ENCODE data around the gene PLEKHN1. TPM values are rescaled to one million over a fixed set of nuclear protein-coding genes. Genes with fewer than 3 reads are reported as not detected.

The PLEKHN1 gene
- polyA plus RNA-seq, 1 of the 3 experiments (the other 2 are of a cell fraction), result not detected

DNA sequence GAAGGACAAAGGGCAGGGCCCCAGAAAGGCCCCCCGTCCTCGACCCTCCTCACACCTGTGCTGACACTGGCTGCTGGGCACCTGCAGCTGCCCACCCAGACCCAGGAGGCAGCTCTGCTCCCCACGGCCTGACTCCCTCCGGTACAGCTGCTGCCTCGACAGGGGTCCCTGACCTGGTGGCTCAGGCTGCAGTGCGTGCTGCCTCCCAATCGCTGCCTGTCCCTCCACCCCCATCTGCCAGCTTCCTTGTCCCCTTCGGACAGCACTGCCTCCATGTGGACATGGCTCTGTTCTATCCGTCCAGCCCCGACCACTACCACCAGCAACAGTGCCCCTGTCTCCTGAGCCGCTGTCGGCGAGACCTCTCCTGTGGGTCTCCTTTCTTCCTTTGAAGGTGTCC lies 11.4 kb upstream of the PLEKHN1 start:
- Histone ChIP-seq H3K27me3 (ENCODE audit: insufficient read depth) (no peaks in the 10 kb centered on the region), H3K4me2 (no peak overlapping the region), H3K36me3 (replicated peaks in 1 of 2; ENCODE audit: control insufficient read depth in 1 of 2, insufficient read depth in 2 of 2, low read length in 1 of 2) (peaks cover 0 to 70% of the 10 kb centered on the region in 2 experiments), H2AFZ (ENCODE audit: low read depth) (no peak overlapping the region), H4K20me1 (ENCODE audit: insufficient read depth) (0 out of 2 replicates have a peak, but pooled peaks cover 9% of the 10 kb centered on the region), H3K9ac (no peak overlapping the region), H3K4me1 (ENCODE audit: control insufficient read depth in 1 of 2, insufficient read depth in 2 of 2, low read depth in 1 of 2, low read length in 1 of 2) (peaks cover 4 to 9% of the 10 kb centered on the region in 2 experiments; a peak in 2 of 4 replicates), H3F3A (replicated peaks; ENCODE audit: insufficient read depth) (no peaks in the 10 kb centered on the region), H3K9me2 (no peaks in the 10 kb centered on the region), H3K27ac (ENCODE audit: low read depth in 2 of 2, low read length in 1 of 2) (no peak overlapping the region), H3K79me2 (ENCODE audit: insufficient read depth) (peaks cover 21% of the 10 kb centered on the region), H3K9me3 (no peaks in the 10 kb centered on the region), H3K4me3 (ENCODE audit: low read depth in 2 of 2, low read length in 1 of 2) (no peak overlapping the region)
- WGBS (ENCODE audit: low lambda C conversion rate), result 93% methylated on average over 10 of the region's 13 CpGs
- TF ChIP-seq NFIC (IDR thresholded peaks at IDR 0.05; ENCODE audit: borderline replicate concordance), result no peak
- no peak for TF ChIP-seq MXI1 (IDR thresholded peaks at IDR 0.05; ENCODE audit: low read depth, low read length)
- TF ChIP-seq, protein P1, sequence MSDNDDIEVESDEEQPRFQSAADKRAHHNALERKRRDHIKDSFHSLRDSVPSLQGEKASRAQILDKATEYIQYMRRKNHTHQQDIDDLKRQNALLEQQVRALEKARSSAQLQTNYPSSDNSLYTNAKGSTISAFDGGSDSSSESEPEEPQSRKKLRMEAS (IDR thresholded peaks at IDR 0.05; ENCODE audit: low read depth), result no peak
- no peak for TF ChIP-seq TAF1 (IDR thresholded peaks at IDR 0.05; ENCODE audit: borderline replicate concordance, low read depth, low read length)
- TF ChIP-seq NRF1 (IDR thresholded peaks at IDR 0.05; ENCODE audit: low read depth, low read length), result no peak
- no peak for TF ChIP-seq POLR2AphosphoS5 (IDR thresholded peaks at IDR 0.05; ENCODE audit: low read depth, low read length)
- no peak for TF ChIP-seq MEF2A (IDR thresholded peaks at IDR 0.05; ENCODE audit: borderline replicate concordance, low read depth)
- TF ChIP-seq RFX5 (IDR thresholded peaks at IDR 0.05; ENCODE audit: low read length), result no peak
- TF ChIP-seq JUND (IDR thresholded peaks at IDR 0.05), result no peak
- TF ChIP-seq, protein P2, sequence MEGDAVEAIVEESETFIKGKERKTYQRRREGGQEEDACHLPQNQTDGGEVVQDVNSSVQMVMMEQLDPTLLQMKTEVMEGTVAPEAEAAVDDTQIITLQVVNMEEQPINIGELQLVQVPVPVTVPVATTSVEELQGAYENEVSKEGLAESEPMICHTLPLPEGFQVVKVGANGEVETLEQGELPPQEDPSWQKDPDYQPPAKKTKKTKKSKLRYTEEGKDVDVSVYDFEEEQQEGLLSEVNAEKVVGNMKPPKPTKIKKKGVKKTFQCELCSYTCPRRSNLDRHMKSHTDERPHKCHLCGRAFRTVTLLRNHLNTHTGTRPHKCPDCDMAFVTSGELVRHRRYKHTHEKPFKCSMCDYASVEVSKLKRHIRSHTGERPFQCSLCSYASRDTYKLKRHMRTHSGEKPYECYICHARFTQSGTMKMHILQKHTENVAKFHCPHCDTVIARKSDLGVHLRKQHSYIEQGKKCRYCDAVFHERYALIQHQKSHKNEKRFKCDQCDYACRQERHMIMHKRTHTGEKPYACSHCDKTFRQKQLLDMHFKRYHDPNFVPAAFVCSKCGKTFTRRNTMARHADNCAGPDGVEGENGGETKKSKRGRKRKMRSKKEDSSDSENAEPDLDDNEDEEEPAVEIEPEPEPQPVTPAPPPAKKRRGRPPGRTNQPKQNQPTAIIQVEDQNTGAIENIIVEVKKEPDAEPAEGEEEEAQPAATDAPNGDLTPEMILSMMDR (IDR thresholded peaks at IDR 0.05), result no peak
- no peak for TF ChIP-seq RAD21 (IDR thresholded peaks at IDR 0.05; ENCODE audit: low read length)
- TF ChIP-seq EZH2phosphoT487 (IDR thresholded peaks at IDR 0.05; ENCODE audit: borderline replicate concordance, low read depth), result no peak
- POLR2A ChIA-PET, result no interaction called here
- DNase-seq, result no peak
- CTCF ChIA-PET, result interaction anchor here (0.6 to 1.1 kb wide), 2 partner anchors 16 to 50 kb away, joined by 3 read pairs; no protein-coding TSS in a partner anchor

DNA sequence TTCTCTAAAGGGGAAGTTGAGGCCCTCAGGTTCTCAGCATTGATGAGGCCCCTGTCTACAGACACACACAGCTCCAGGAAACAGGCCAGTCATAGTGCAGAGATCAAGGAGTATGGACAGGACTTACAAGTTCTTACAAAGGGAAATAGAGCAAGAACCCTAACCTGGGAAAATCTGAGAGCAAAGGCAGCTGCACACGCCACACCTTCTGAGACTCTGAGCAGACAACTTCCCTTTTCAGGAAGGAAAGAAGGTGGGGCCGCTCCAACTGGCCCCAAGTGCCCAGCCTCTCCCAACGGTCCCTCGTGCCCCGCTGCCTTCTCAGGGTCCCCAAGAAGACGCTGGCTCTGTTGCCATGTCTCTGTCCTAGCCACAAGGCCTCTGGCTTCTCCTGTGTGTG lies 10.8 kb upstream of the PLEKHN1 start:
- WGBS (ENCODE audit: low lambda C conversion rate), result 100% methylated on average over 6 of the region's 6 CpGs
- TF ChIP-seq TEAD4 (IDR thresholded peaks at IDR 0.05; ENCODE audit: borderline replicate concordance, insufficient read depth), result no peak
- Histone ChIP-seq H2AFZ (ENCODE audit: low read depth) (no peak overlapping the region), H3K4me1 (ENCODE audit: control insufficient read depth in 1 of 2, insufficient read depth in 2 of 2, low read depth in 1 of 2, low read length in 1 of 2) (peaks cover 4 to 9% of the 10 kb centered on the region in 2 experiments; a peak in 2 of 4 replicates), H3K4me2 (no peak overlapping the region), H3K9ac (no peak overlapping the region), H4K20me1 (ENCODE audit: insufficient read depth) (0 out of 2 replicates have a peak, but pooled peaks cover 3% of the 10 kb centered on the region), H3F3A (replicated peaks; ENCODE audit: insufficient read depth) (no peaks in the 10 kb centered on the region), H3K9me2 (no peaks in the 10 kb centered on the region), H3K27ac (ENCODE audit: low read depth in 2 of 2, low read length in 1 of 2) (no peak overlapping the region), H3K27me3 (ENCODE audit: insufficient read depth) (no peaks in the 10 kb centered on the region), H3K9me3 (no peaks in the 10 kb centered on the region), H3K36me3 (replicated peaks in 1 of 2; ENCODE audit: control insufficient read depth in 1 of 2, insufficient read depth in 2 of 2, low read length in 1 of 2) (peaks cover 0 to 65% of the 10 kb centered on the region in 2 experiments), H3K4me3 (ENCODE audit: low read depth in 2 of 2, low read length in 1 of 2) (no peak overlapping the region), H3K79me2 (ENCODE audit: insufficient read depth) (peaks cover 21% of the 10 kb centered on the region)
- no peak for DNase-seq
- ChIA-PET CTCF (interaction anchor here (0.8 to 1.4 kb wide), 3 partner anchors 15 to 51 kb away, joined by 3 to 4 read pairs (median 3); no protein-coding TSS in a partner anchor), POLR2A (no interaction called here)

Data from SK-N-SH (cell line).